Transverse colon (tissue), 4 donors: ENCODE data around the gene PDXP. TPM values are rescaled to one million over a fixed set of nuclear protein-coding genes. Genes with fewer than 3 reads are reported as not detected.

Experiments used
- DNase-seq: peaks from one replicate; pipeline ENCODE4 v3.0.0-alpha.2; 2019
- H3K27ac ChIP-seq, 4 donors: fragments of 200-600 bp; sonication (generic); 2 replicates each; pipeline ENCODE4 v1.5.1; 2016 to 2018; ENCODE audit warnings: inconsistent platforms in 4 of 4
- H3K27me3 ChIP-seq: fragments of 200-600 bp; sonication (generic); 2 replicates; pipeline ENCODE4 v1.5.1; 2017; ENCODE audit warnings: inconsistent platforms
- H3K36me3 ChIP-seq, 4 donors: fragments of 200-600 bp; sonication (generic); 2 replicates each; pipeline ENCODE4 v1.5.1; 2017 to 2019; ENCODE audit warnings: inconsistent platforms in 4 of 4
- H3K4me1 ChIP-seq, 4 donors: fragments of 200-600 bp; sonication (generic); 2 replicates each; pipeline ENCODE4 v1.5.1; 2017 to 2020; ENCODE audit warnings: inconsistent platforms in 4 of 4
- H3K4me3 ChIP-seq, 4 donors: fragments of 200-600 bp; sonication (generic); 1 replicate in 1 of 4; 2 replicates in 3 of 4; pipeline versions ENCODE4 v1.5.1 to v1.6.1; 2017 to 2019; ENCODE audit warnings: inconsistent platforms in 4 of 4
- H3K9me3 ChIP-seq, 2 donors: fragments of 200-600 bp; sonication (generic); 2 replicates each; pipeline ENCODE4 v1.5.1; 2017 to 2019; ENCODE audit warnings: inconsistent platforms in 2 of 2
- EP300 ChIP-seq: sonication (generic); formaldehyde crosslinking; IDR thresholded peaks from one replicate; pipeline ENCODE4 v1.6.1; 2017; ENCODE audit warnings: antibody characterized with exemption, low read depth
- POLR2A ChIP-seq: fragments of 450-650 bp; IDR thresholded peaks from one replicate; pipeline ENCODE4 v1.6.1; 2016; ENCODE audit warnings: antibody characterized with exemption, mild to moderate bottlenecking, moderate library complexity
- POLR2AphosphoS5 ChIP-seq, 3 donors: sonication (generic); formaldehyde crosslinking; IDR thresholded peaks; one replicate each; pipeline ENCODE4 v1.6.1; 2016; ENCODE audit warnings: antibody characterized with exemption in 3 of 3
- WGBS, 2 donors: methylation state at CpG; one replicate each; pipeline ENCODE4 v1.1.5; 2018; ENCODE audit warnings: low coverage in 1 of 2; 5-methylcytosine and 5-hydroxymethylcytosine counted together
- in situ Hi-C, 4 donors: fragments of 200-750 bp; cut with MboI; loops; one replicate each; pipeline versions ENCODE4 v1.15.0 to v1.15.1; 2017; ENCODE audit warnings: low sequenced_read_pairs in 3 of 4, low pct_ligation_motif_present in 1 of 4, low pct_unique_long_range_greater_than_20kb in 1 of 4
- intact Hi-C: fragments of 100-400 bp; cut with DNase I; formaldehyde crosslinking; loops from one replicate; pipeline ENCODE4 v1.15.1; 2023; ENCODE audit warnings: low total_unique reads
- total RNA-seq, 4 donors: library from RNA; depleted of rRNA; stranded (reverse); fragments of >200 nt; gene quantifications; one replicate each; pipeline ENCODE4 v1.1.0, GENCODE V29; 2016
- TF ChIP-seq, protein P1 (sequence below), 5 experiments: fragments of 200-600 bp in 3 of 5; fragments of 450-650 bp in 2 of 5; sonication (generic) in 3 of 5; IDR thresholded peaks; 1 replicate in 2 of 5; 2 replicates in 3 of 5; pipeline ENCODE4 v1.5.1; 2016 to 2017; ENCODE audit warnings: antibody characterized with exemption in 5 of 5, inconsistent platforms in 3 of 5, mild to moderate bottlenecking in 2 of 5, moderate library complexity in 1 of 5

PDXP gene
- total RNA-seq, 4 donors from 2014 or later, result 28.9 to 126 (median 50.7) TPM

- intact Hi-C loops, result no loop called here
- 77% methylated on average over 6 of the region's 6 CpGs; no CpG with 5 or more reads in 1 of the 2 donors for WGBS, 2 donors
- H3K4me1 ChIP-seq, result peaks cover 9 to 56% (median 41%) of the 10 kb centered on the region in 4 donors
- no peaks in the 10 kb centered on the region for H3K9me3 ChIP-seq
- H3K36me3 ChIP-seq, result peaks cover 0 to 2% (median 0%) of the 10 kb centered on the region in 4 donors
- no peak for DNase-seq
- no peak overlapping the region for H3K4me3 ChIP-seq
- no peaks in the 10 kb centered on the region for H3K27me3 ChIP-seq
- H3K27ac ChIP-seq, result peak overlapping the region in 3 of 4 donors; percentile 91 to 96 (median 93)
- TF ChIP-seq, protein P1, sequence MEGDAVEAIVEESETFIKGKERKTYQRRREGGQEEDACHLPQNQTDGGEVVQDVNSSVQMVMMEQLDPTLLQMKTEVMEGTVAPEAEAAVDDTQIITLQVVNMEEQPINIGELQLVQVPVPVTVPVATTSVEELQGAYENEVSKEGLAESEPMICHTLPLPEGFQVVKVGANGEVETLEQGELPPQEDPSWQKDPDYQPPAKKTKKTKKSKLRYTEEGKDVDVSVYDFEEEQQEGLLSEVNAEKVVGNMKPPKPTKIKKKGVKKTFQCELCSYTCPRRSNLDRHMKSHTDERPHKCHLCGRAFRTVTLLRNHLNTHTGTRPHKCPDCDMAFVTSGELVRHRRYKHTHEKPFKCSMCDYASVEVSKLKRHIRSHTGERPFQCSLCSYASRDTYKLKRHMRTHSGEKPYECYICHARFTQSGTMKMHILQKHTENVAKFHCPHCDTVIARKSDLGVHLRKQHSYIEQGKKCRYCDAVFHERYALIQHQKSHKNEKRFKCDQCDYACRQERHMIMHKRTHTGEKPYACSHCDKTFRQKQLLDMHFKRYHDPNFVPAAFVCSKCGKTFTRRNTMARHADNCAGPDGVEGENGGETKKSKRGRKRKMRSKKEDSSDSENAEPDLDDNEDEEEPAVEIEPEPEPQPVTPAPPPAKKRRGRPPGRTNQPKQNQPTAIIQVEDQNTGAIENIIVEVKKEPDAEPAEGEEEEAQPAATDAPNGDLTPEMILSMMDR (IDR thresholded peaks at IDR 0.05), result no peak
- TF ChIP-seq POLR2A (no peak), EP300 (no peak), POLR2AphosphoS5 (IDR thresholded peaks at IDR 0.05) (no peak)
- in situ Hi-C loops, result no loop called here
Measured at GRCh38 chr22:37611207-37611606, 47.3 kb upstream of the PDXP start.

DNA sequence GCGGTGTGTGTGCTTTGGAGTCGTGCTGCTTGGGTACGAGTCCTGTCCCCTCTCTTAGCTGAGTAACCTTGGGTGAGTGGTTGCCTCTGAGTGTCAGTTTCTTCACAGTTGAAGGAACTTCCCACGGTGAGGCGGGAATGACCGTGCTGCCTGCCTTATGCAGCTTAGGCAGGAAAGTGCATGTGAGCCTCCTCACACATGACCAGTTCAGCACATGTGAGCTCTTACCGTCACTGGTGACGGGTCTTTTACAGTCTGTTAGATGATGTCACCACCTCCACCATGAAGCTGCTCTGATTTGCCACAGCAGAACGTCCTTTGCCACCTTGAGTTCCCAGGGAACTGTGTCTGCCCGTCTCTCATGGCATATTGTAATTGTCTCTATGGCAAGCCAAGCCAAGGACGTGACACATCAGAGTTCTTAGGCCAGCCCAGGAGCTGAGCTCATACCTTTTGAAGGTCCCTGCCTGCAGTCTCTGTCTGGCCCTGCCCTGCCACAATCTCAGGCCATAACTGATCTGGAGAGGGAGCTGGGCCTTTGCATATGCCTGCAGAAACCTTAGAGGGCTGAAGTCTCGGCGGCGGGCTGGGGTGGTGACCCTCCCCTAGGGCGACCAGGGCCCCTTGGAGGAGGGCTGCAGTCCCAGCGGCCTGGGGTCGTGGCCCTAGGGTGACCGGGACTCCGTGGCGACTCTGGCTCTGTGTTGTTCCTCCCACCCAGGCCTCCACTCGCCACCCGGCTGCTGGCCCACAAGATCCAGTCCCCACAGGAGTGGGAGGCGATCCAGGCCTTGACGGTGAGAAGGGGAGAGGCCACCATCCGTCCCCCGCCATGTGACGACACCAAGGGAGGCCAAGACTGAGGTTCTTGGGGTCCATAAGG, 42.1 kb upstream of the PDXP start:
- no peak for TF ChIP-seq POLR2A
- no peak for TF ChIP-seq EP300
- no peak for TF ChIP-seq POLR2AphosphoS5 (IDR thresholded peaks at IDR 0.05)
- TF ChIP-seq, protein P1 (IDR thresholded peaks at IDR 0.05), result no peak
- DNase-seq, result no peak
- intact Hi-C loops, result no loop called here
- H3K27me3 ChIP-seq, result no peaks in the 10 kb centered on the region
- no peak overlapping the region for H3K4me3 ChIP-seq
- H3K27ac ChIP-seq, result no peak overlapping the region
- in situ Hi-C loops, result no loop called here
- peaks cover 0 to 23% (median 8%) of the 10 kb centered on the region in 4 donors for H3K36me3 ChIP-seq
- WGBS, 2 donors, result 89% methylated on average over 25 of the region's 27 CpGs; no CpG with 5 or more reads in 1 of the 2 donors
- no peaks in the 10 kb centered on the region for H3K9me3 ChIP-seq
- H3K4me1 ChIP-seq, result peaks cover 4 to 16% (median 9%) of the 10 kb centered on the region in 4 donors

- Histone ChIP-seq H3K4me1 (peaks cover 4 to 13% (median 9%) of the 10 kb centered on the region in 4 donors), H3K27ac (no peak overlapping the region), H3K36me3 (peaks cover 0 to 23% (median 8%) of the 10 kb centered on the region in 4 donors), H3K4me3 (no peak overlapping the region), H3K27me3 (no peaks in the 10 kb centered on the region), H3K9me3 (no peaks in the 10 kb centered on the region)
- no peak for DNase-seq
- WGBS, 2 donors, result 77% methylated on average over 1 of the region's 1 CpG; no CpG with 5 or more reads in 1 of the 2 donors
- in situ Hi-C loops (no loop called here), intact Hi-C loops (no loop called here)
- no peak for TF ChIP-seq POLR2AphosphoS5 (IDR thresholded peaks at IDR 0.05)
- no peak for TF ChIP-seq POLR2A
- TF ChIP-seq, protein P1 (IDR thresholded peaks at IDR 0.05), result no peak
- no peak for TF ChIP-seq EP300
Measured at GRCh38 chr22:37617431-37617830, 41.1 kb upstream of the PDXP start.

DNA sequence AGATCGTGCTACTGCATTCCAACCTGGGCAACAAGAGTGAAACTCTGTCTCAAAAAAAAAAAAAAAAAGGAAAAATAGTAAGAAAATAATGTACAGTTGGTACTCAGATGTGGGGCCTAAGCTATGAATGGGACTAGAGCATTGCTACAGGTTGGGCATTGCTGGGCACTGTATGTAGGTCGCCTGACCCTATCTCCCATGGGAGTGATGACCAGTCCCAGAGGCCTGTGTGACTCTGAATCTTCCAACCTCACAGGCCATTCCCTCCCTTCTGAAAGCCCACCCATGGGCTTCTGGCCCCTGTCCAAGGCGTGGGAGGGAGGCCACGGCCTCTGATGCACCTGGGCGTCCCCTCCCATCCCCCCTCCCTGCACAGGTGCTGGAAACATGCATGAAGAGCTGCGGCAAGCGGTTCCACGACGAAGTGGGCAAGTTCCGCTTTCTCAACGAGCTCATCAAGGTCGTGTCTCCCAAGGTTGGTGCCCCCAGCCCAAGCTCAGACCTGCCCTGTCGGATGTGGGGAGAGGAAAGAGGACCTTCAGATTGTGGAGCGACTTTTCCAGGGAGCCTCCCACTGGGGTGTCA, 40.4 kb upstream of the PDXP start:
- peaks cover 2 to 10% (median 6%) of the 10 kb centered on the region in 4 donors for H3K4me1 ChIP-seq
- in situ Hi-C loops, result no loop called here
- WGBS, 2 donors, result 90% methylated on average over 14 of the region's 14 CpGs; no CpG with 5 or more reads in 1 of the 2 donors
- no peak overlapping the region for H3K27ac ChIP-seq
- H3K27me3 ChIP-seq, result no peaks in the 10 kb centered on the region
- no peaks in the 10 kb centered on the region for H3K9me3 ChIP-seq
- TF ChIP-seq EP300 (no peak), POLR2AphosphoS5 (IDR thresholded peaks at IDR 0.05) (no peak), POLR2A (no peak)
- TF ChIP-seq, protein P1 (IDR thresholded peaks at IDR 0.05), result no peak
- intact Hi-C loops, result no loop called here
- no peak for DNase-seq
- H3K4me3 ChIP-seq, result no peak overlapping the region
- H3K36me3 ChIP-seq, result peaks cover 0 to 23% (median 8%) of the 10 kb centered on the region in 4 donors
